K562 (cell line): Measurements from ENCODE around the gene PSD4. TPM values are rescaled to one million over a fixed set of nuclear protein-coding genes. Genes with fewer than 3 reads are reported as not detected.

Experiments
- ATAC-seq: fragments of 200-7000 bp; cut with Tn5 transposase; 3 replicates; pipeline ENCODE4 v1.9.1; 2020; ENCODE audit warnings: moderate library complexity
- BruUV-seq: library from RNA; stranded (reverse); fragments of 400-500 nt; replicated peaks from 2 replicates; lab custom pipeline; 2021; lab: Mats Ljungman, UMichigan
- CTCF ChIA-PET: fragments of 300-600 bp; formaldehyde crosslinking; extraction: SDS; loops from one replicate; lab custom pipeline; 2021; ENCODE audit warnings: low intra/inter-chr PET ratio; lab: Yijun Ruan, JAX
- POLR2A ChIA-PET: fragments of 300-600, 350-650 bp; sonication (Branson Sonifier 250); formaldehyde crosslinking; extraction: SDS; loops from one replicate; lab custom pipeline; 2021; ENCODE audit warnings: antibody characterized with exemption, inconsistent platforms; lab: Yijun Ruan, JAX
- DNase-seq, 4 experiments: peaks; one replicate each; pipeline versions ENCODE4 v3.0.0 to v3.0.0-alpha.2; 2011 to 2018; ENCODE audit warnings: low spot score in 3 of 4, mixed read lengths in 3 of 4; ENCODE audit errors: extremely low read depth in 1 of 4
- FAIRE-seq: peaks from 2 replicates; lab custom pipeline; 2011; peaks lifted over from hg19 to GRCh38; lab: Jason Lieb, UNC
- H2AFZ ChIP-seq: 2 replicates; pipeline ENCODE4 v1.6.0; 2011; ENCODE audit warnings: low read depth, low read length, control low read depth, inconsistent platforms
- H3K27ac ChIP-seq: fragments of 200-600 bp; 3 replicates; pipeline ENCODE4 v1.8.0; 2011; ENCODE audit warnings: low read depth, mild to moderate bottlenecking, control low read depth, inconsistent platforms, low read length, moderate library complexity, mixed read lengths; ENCODE audit errors: extremely low read depth
- H3K27me3 ChIP-seq, 2 experiments: fragments of 300-600 bp in 1 of 2; 2 replicates in 1 of 2; 3 replicates in 1 of 2; pipeline versions ENCODE4 v1.6.0 to v1.8.0; 2011; ENCODE audit warnings: inconsistent platforms in 2 of 2, low read length in 2 of 2, mild to moderate bottlenecking in 1 of 2, mixed read lengths in 1 of 2, moderate library complexity in 1 of 2; ENCODE audit not compliant: control insufficient read depth in 2 of 2, insufficient read depth in 2 of 2
- H3K36me3 ChIP-seq: fragments of 300-600 bp; 3 replicates; pipeline ENCODE4 v1.8.0; 2011; ENCODE audit warnings: mild to moderate bottlenecking, low read length, inconsistent platforms; ENCODE audit not compliant: control insufficient read depth, insufficient read depth
- H3K4me1 ChIP-seq, 2 experiments: fragments of 200-600 bp in 1 of 2; replicated peaks in 1 of 2; 2 replicates in 1 of 2; 3 replicates in 1 of 2; pipeline versions ENCODE4 v1.5.1 to v1.8.0; 2011; ENCODE audit warnings: inconsistent platforms in 2 of 2, low read length in 2 of 2, mild to moderate bottlenecking in 1 of 2, mixed read lengths in 1 of 2, moderate library complexity in 1 of 2; ENCODE audit not compliant: control insufficient read depth in 2 of 2, insufficient read depth in 2 of 2
- H3K4me2 ChIP-seq: 2 replicates; pipeline ENCODE4 v1.6.1; 2011; ENCODE audit warnings: low read length, control low read depth, inconsistent platforms, mixed read lengths; ENCODE audit not compliant: insufficient read depth
- H3K4me3 ChIP-seq: fragments of 200-600 bp; sonication (generic), shearing (Covaris generic); 2 replicates; pipeline ENCODE4 v1.5.1; 2016; ENCODE audit warnings: control low read depth, inconsistent platforms
- H3K79me2 ChIP-seq: fragments of 200-600 bp; 3 replicates; pipeline ENCODE4 v1.8.0; 2011; ENCODE audit warnings: low read length, inconsistent platforms; ENCODE audit not compliant: control insufficient read depth, insufficient read depth
- H3K9ac ChIP-seq, 2 experiments: 2 replicates each; pipeline versions ENCODE4 v1.6.0 to v1.6.1; 2011; ENCODE audit warnings: low read depth in 2 of 2, low read length in 2 of 2, control low read depth in 1 of 2, inconsistent platforms in 1 of 2, mild to moderate bottlenecking in 1 of 2, mixed read lengths in 1 of 2; ENCODE audit not compliant: insufficient read depth in 1 of 2
- H3K9me1 ChIP-seq: one replicate; pipeline ENCODE4 v1.6.0; 2011; ENCODE audit warnings: inconsistent platforms, mild to moderate bottlenecking, low read length, moderate library complexity; ENCODE audit not compliant: control insufficient read depth, insufficient read depth
- H3K9me3 ChIP-seq: replicated peaks from 2 replicates; pipeline ENCODE4 v1.5.1; 2011; ENCODE audit warnings: low read depth, low read length, inconsistent platforms; ENCODE audit not compliant: control insufficient read depth, insufficient read depth
- H4K20me1 ChIP-seq: replicated peaks from 2 replicates; pipeline ENCODE4 v1.6.1; 2011; ENCODE audit warnings: low read length, inconsistent platforms, mixed read lengths; ENCODE audit not compliant: control insufficient read depth, insufficient read depth
- ARNT ChIP-seq, 2 experiments: fragments of 450-650 bp; IDR thresholded peaks; 2 replicates each; pipeline ENCODE4 v1.6.1; 2016; ENCODE audit warnings: mild to moderate bottlenecking in 1 of 2
- FOXA1 ChIP-seq: fragments of 450-650 bp; IDR thresholded peaks from 2 replicates; pipeline ENCODE4 v1.6.1; 2016; ENCODE audit warnings: mild to moderate bottlenecking, borderline replicate concordance
- HDAC3 ChIP-seq: fragments of 450-650 bp; IDR thresholded peaks from 2 replicates; pipeline ENCODE4 v1.6.1; 2018; ENCODE audit warnings: borderline replicate concordance, mild to moderate bottlenecking, moderate library complexity; ENCODE audit not compliant: partially characterized antibody
- HEY1 ChIP-seq: fragments of 250-450 bp; sonication (Bioruptor Pico); IDR thresholded peaks from 2 replicates; pipeline ENCODE4 v1.5.0; 2020; ENCODE audit warnings: mild to moderate bottlenecking, moderate library complexity, borderline replicate concordance
- L3MBTL2 ChIP-seq: fragments of 450-650 bp; IDR thresholded peaks from 2 replicates; pipeline ENCODE4 v1.6.1; 2016; ENCODE audit warnings: mild to moderate bottlenecking, moderate library complexity
- NCOR1 ChIP-seq: fragments of 450-650 bp; IDR thresholded peaks from 2 replicates; pipeline ENCODE4 v1.6.1; 2016; ENCODE audit warnings: mild to moderate bottlenecking, moderate library complexity
- TOE1 ChIP-seq, 2 experiments: fragments of 450-650 bp in 1 of 2; sonication (generic) in 1 of 2; formaldehyde crosslinking in 1 of 2; IDR thresholded peaks; 2 replicates each; pipeline versions ENCODE4 v1.7.1 to v1.8.0; 2016 to 2022; ENCODE audit warnings: borderline replicate concordance in 2 of 2, mild to moderate bottlenecking in 2 of 2, antibody characterized with exemption in 1 of 2, inconsistent platforms in 1 of 2, low read depth in 1 of 2, missing genetic modification reagents in 1 of 2, moderate library complexity in 1 of 2
- ZNF324 ChIP-seq: fragments of 250-450 bp; sonication (Bioruptor Pico); IDR thresholded peaks from 2 replicates; pipeline ENCODE4 v1.4.0; 2020; ENCODE audit warnings: mild to moderate bottlenecking
- WGBS: fragments of 100-300 bp; shearing (Covaris generic); methylation state at CpG from one replicate; pipeline ENCODE4 v1.1.6; 2016; ENCODE audit warnings: low coverage, mixed read lengths; ENCODE audit not compliant: insufficient coverage; ENCODE audit errors: missing lambda C conversion rate; 5-methylcytosine and 5-hydroxymethylcytosine counted together
- in situ Hi-C: fragments of 300-500 bp; cut with MboI; formaldehyde crosslinking; loops from 4 replicates; pipeline ENCODE4 v1.15.0; 2018; ENCODE audit warnings: inconsistent platforms, mixed read lengths
- intact Hi-C: fragments of 100-400 bp; cut with micrococcal nuclease; formaldehyde crosslinking; loops from 2 replicates; pipeline ENCODE4 v1.14.2; 2022
- polyA plus RNA-seq, 8 experiments: library from polyadenylated mRNA; depleted of rRNA in 4 of 8; stranded (reverse) in 5 of 8; unstranded in 3 of 8; fragments of >200 nt; fragmentation: Nextera tagmentation in 2 of 8; fragmentation: Illumina TruSeq in 1 of 8; extraction: Ambion mirVana in 2 of 8; extraction: Trizol in 1 of 8; gene quantifications; 2 replicates each; pipeline versions ENCODE4 v1.2.1 to v1.2.3, GENCODE V29; 2011 to 2014; ENCODE audit warnings: inconsistent platforms in 1 of 8, missing spikeins in 1 of 8
- total RNA-seq, 7 experiments: library from RNA; depleted of rRNA in 6 of 7; stranded (reverse); fragments of >200 nt in 6 of 7; fragmentation: Illumina TruSeq in 2 of 7; extraction: Trizol in 2 of 7; gene quantifications; 2 replicates each; pipeline versions ENCODE4 v1.2.1 to v1.2.3, GENCODE V29; 2011 to 2021; ENCODE audit warnings: low replicate concordance in 1 of 7
- TF ChIP-seq, protein P1 (sequence below), 3 experiments: IDR thresholded peaks in 2 of 3; conservative IDR thresholded peaks in 1 of 3; 2 replicates each; pipeline ENCODE4 v1.5.1; 2011 to 2012; ENCODE audit warnings: low read length in 3 of 3, mild to moderate bottlenecking in 3 of 3, control low read depth in 2 of 3, improper control_type of control experiment in 1 of 3, inconsistent platforms in 1 of 3, low read depth in 1 of 3, mixed read lengths in 1 of 3, moderate library complexity in 1 of 3; ENCODE audit not compliant: insufficient read depth in 2 of 3
- TF ChIP-seq, protein P2 (sequence below), 2 experiments: fragments of 450-650 bp; IDR thresholded peaks; 2 replicates each; pipeline ENCODE4 v1.6.1; 2016; ENCODE audit warnings: mild to moderate bottlenecking in 2 of 2, borderline replicate concordance in 1 of 2, low read depth in 1 of 2, moderate library complexity in 1 of 2

Gene PSD4
- total and polyA plus RNA-seq, 9 of the 15 experiments (the other 6 are each of a cell fraction or from before 2014, with no cell fraction given): 0.46 to 54.0 (median 20.8) TPM

DNA sequence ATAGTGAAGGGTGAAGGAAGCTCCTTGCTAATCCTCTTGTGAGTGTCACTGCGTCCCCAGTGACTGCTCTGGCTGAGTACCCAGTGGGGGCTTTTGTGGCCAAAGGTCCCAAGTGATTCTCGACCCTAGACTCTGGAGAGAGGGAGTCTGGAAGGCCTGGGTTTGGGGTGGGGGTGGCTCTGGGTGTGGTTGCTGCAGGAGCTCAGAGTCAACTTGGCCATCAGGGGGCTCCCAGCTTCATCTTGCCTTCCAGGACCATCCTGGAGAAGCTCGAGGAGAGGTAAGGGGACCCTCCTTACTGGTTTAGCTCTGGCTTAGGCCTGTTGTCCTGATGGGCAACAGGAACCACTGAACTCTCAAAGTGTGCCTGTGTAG is 592 bp downstream of the PSD4 start:
- POLR2A ChIA-PET: interaction anchor here (0.6 to 3.3 kb wide), 5 partner anchors 9 to 411 kb away, joined by 3 to 32 read pairs (median 4); no protein-coding TSS in a partner anchor
- H3K9me3 ChIP-seq: no peaks in the 10 kb centered on the region
- peak; percentile 62 for ATAC-seq
- H2AFZ ChIP-seq: peak overlapping the region; percentile 90
- H3K9ac ChIP-seq: peak overlapping the region; percentile 80 to 92
- H3K4me1 ChIP-seq: peaks cover 20 to 26% of the 10 kb centered on the region in 2 experiments
- peak overlapping the region; percentile 83 for H3K27ac ChIP-seq
- H3K9me1 ChIP-seq: peaks cover 2% of the 10 kb centered on the region
- DNase-seq: peak; percentile 53 to 56 (median 55)
- H4K20me1 ChIP-seq: no peaks in the 10 kb centered on the region
- intact Hi-C loops: loop anchor here (5.0 kb wide), 1 partner anchor 37 kb away; no protein-coding TSS in a partner anchor
- CTCF ChIA-PET: no interaction called here
- peaks cover 27% of the 10 kb centered on the region for H3K79me2 ChIP-seq
- in situ Hi-C loops: no loop called here
- FAIRE-seq: peak; percentile 71
- 0% methylated on average over 3 of the region's 3 CpGs for WGBS
- no peaks in the 10 kb centered on the region for H3K27me3 ChIP-seq
- H3K4me3 ChIP-seq: peak overlapping the region; percentile 70
- H3K36me3 ChIP-seq: peaks cover 19% of the 10 kb centered on the region; the same call in 2 of the 3 replicates
- H3K4me2 ChIP-seq: peak overlapping the region; percentile 89
- BruUV-seq: no TSS peak
- TF ChIP-seq HDAC3 (no peak), ARNT (IDR thresholded peaks at IDR 0.05) (no peak), HEY1 (CRISPR knock-in tag) (no peak), NCOR1 (no peak), L3MBTL2 (no peak), TOE1 (IDR thresholded peaks at IDR 0.05; ENCODE audit: borderline replicate concordance) (0 out of 2 replicates have a peak, but pooled peaks have one; percentile 3), TOE1 (CRISPR knock-in tag; IDR thresholded peaks at IDR 0.05; ENCODE audit: borderline replicate concordance, low read depth) (no peak), FOXA1 (no peak), ZNF324 (CRISPR knock-in tag) (no peak)
- TF ChIP-seq, protein P1, sequence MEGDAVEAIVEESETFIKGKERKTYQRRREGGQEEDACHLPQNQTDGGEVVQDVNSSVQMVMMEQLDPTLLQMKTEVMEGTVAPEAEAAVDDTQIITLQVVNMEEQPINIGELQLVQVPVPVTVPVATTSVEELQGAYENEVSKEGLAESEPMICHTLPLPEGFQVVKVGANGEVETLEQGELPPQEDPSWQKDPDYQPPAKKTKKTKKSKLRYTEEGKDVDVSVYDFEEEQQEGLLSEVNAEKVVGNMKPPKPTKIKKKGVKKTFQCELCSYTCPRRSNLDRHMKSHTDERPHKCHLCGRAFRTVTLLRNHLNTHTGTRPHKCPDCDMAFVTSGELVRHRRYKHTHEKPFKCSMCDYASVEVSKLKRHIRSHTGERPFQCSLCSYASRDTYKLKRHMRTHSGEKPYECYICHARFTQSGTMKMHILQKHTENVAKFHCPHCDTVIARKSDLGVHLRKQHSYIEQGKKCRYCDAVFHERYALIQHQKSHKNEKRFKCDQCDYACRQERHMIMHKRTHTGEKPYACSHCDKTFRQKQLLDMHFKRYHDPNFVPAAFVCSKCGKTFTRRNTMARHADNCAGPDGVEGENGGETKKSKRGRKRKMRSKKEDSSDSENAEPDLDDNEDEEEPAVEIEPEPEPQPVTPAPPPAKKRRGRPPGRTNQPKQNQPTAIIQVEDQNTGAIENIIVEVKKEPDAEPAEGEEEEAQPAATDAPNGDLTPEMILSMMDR (IDR thresholded peaks at IDR 0.05 in 2 of 3, conservative IDR thresholded peaks at IDR 0.05 in 1 of 3; ENCODE audit: insufficient read depth in 2 of 3, low read depth in 1 of 3, low read length in 3 of 3): peak; percentile 25 to 37 (median 26); a peak in 3 of 6 replicates
- TF ChIP-seq, protein P2, sequence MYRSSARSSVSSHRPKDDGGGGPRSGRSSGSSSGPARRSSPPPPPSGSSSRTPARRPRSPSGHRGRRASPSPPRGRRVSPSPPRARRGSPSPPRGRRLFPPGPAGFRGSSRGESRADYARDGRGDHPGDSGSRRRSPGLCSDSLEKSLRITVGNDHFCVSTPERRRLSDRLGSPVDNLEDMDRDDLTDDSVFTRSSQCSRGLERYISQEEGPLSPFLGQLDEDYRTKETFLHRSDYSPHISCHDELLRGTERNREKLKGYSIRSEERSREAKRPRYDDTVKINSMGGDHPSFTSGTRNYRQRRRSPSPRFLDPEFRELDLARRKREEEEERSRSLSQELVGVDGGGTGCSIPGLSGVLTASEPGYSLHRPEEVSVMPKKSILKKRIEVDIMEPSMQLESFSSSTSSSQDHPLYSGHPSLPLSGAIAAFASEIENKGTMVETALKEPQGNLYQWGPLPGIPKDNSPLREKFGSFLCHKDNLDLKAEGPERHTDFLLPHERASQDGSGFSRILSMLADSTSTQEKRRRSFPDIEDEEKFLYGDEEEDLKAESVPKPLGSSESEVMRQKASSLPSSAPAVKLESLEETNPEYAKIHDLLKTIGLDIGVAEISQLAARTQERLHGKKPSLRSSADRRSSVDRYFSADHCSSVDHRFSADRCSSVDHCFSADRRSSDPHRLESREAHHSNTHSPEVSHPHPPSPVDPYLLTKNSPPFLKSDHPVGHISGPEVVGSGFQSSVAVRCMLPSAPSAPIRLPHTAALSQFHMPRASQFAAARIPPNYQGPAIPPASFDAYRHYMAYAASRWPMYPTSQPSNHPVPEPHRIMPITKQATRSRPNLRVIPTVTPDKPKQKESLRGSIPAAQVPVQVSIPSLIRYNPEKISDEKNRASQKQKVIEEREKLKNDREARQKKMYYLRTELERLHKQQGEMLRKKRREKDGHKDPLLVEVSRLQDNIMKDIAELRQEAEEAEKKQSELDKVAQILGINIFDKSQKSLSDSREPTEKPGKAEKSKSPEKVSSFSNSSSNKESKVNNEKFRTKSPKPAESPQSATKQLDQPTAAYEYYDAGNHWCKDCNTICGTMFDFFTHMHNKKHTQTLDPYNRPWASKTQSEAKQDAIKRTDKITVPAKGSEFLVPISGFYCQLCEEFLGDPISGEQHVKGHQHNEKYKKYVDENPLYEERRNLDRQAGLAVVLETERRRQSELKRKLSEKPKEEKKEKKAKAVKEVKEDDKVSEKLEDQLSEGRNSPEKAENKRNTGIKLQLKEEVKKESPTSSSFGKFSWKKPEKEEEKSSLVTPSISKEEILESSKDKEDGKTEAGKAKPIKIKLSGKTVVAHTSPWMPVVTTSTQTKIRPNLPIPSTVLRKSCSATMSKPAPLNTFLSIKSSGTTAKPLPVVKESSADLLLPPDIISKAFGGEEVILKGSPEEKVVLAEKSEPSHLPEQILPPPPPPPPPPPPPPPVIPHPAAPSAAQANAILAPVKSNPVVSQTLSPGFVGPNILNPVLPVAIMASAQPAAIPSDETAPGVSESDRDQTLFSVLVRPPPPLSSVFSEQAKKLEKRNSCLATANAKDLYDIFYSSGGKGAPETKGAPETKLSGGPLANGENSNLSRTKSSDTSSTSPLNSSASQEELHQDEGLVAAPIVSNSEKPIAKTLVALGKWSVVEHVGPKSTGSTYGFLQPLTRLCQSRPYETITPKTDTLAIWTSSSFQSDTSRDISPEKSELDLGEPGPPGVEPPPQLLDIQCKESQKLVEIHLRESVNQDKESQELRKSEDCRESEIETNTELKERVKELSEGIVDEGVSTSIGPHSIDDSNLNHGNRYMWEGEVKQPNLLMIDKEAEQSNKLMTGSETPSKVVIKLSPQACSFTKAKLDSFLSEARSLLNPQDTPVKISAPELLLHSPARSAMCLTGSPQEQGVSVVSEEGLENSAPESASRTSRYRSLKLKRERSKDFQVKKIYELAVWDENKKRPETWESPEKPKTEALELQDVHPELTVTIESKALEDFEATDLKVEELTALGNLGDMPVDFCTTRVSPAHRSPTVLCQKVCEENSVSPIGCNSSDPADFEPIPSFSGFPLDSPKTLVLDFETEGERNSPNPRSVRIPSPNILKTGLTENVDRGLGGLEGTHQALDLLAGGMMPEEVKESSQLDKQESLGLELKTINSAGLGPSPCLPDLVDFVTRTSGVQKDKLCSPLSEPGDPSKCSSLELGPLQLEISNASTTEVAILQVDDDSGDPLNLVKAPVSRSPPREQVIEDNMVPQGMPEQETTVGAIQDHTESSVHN (IDR thresholded peaks at IDR 0.05; ENCODE audit: borderline replicate concordance in 1 of 2, low read depth in 1 of 2): no peak
